GM12891 (cell line): ENCODE measurements around the gene ETDB.
"Not testable (repeated sequence)": the region's sequence is repeated elsewhere in the genome, so short reads cannot be mapped to it uniquely, and the experiment has no call there.

Experiments used
- POLR2A ChIP-seq: IDR thresholded peaks from 2 replicates; pipeline ENCODE4 v1.6.1; 2011; ENCODE audit warnings: low read depth, low read length, control low read depth
- SPI1 ChIP-seq: IDR thresholded peaks from 2 replicates; pipeline ENCODE4 v1.6.1; 2011; ENCODE audit warnings: low read depth, low read length, control low read depth

GRCh38 chrX:135120056-135120576 lies at the start of gene ETDB:
- not testable (repeated sequence) for TF ChIP-seq POLR2A, SPI1
